ENCODE results near the gene PPFIA2.

GRCh38 chr12:81416571-81416970 is 342.6 kb downstream of the PPFIA2 start:
- TF ChIP-seq, protein P1, sequence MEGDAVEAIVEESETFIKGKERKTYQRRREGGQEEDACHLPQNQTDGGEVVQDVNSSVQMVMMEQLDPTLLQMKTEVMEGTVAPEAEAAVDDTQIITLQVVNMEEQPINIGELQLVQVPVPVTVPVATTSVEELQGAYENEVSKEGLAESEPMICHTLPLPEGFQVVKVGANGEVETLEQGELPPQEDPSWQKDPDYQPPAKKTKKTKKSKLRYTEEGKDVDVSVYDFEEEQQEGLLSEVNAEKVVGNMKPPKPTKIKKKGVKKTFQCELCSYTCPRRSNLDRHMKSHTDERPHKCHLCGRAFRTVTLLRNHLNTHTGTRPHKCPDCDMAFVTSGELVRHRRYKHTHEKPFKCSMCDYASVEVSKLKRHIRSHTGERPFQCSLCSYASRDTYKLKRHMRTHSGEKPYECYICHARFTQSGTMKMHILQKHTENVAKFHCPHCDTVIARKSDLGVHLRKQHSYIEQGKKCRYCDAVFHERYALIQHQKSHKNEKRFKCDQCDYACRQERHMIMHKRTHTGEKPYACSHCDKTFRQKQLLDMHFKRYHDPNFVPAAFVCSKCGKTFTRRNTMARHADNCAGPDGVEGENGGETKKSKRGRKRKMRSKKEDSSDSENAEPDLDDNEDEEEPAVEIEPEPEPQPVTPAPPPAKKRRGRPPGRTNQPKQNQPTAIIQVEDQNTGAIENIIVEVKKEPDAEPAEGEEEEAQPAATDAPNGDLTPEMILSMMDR (IDR thresholded peaks at IDR 0.05): no peak
- no peak for TF ChIP-seq POLR2A (IDR thresholded peaks at IDR 0.05)

Data from Peyer's patch (tissue), 4 donors.